Activated gamma-delta T cell treated with anti-CD3 and anti-CD28 coated beads, Interleukin-2, amount 50 U/mL, for 16 hours (primary cell): ENCODE results near the gene MEIKIN.

ENCODE experiments used
- DNase-seq: peaks from one replicate; pipeline ENCODE4 v3.0.0-alpha.2; 2020; ENCODE audit warnings: low read depth

The MEIKIN gene

GRCh38 chr5:131945551-131946168 lies at the start of gene MEIKIN:
Gene MEIKIN (minus strand): TSS chr5:131945663. CDS start chr5:131945505, 158 bp downstream.
- DNase-seq: no peak

GRCh38 chr5:131994533-131995226 lies 49.2 kb upstream of the MEIKIN start:
- DNase-seq: no peak

GRCh38 chr5:131994090-131994489 lies 48.6 kb upstream of the MEIKIN start:
- no peak for DNase-seq

DNA sequence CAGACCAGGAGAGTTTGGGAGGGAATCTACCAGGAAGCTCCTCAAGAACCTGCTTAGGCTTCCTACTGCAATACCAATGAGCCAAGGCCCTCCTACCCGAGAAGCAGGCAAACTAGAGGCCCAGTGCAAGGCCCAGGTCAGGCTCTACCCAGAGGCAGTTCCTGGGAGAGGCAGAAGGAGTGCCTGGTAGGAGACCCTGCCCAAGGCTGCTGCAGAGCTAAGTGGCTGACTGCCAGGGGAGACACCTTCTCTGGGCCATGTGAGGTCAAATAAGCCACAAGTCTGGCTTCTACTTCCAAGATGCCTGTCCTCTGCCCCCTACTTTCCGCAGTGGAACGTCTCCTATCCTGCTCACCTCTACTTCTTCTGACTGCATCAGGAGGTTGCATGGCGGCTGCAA lies 48.2 kb upstream of the MEIKIN start:
- no peak for DNase-seq

- no peak for DNase-seq
These were observed 46.9 kb upstream of the MEIKIN start for GRCh38 chr5:131992370-131992769.

DNA sequence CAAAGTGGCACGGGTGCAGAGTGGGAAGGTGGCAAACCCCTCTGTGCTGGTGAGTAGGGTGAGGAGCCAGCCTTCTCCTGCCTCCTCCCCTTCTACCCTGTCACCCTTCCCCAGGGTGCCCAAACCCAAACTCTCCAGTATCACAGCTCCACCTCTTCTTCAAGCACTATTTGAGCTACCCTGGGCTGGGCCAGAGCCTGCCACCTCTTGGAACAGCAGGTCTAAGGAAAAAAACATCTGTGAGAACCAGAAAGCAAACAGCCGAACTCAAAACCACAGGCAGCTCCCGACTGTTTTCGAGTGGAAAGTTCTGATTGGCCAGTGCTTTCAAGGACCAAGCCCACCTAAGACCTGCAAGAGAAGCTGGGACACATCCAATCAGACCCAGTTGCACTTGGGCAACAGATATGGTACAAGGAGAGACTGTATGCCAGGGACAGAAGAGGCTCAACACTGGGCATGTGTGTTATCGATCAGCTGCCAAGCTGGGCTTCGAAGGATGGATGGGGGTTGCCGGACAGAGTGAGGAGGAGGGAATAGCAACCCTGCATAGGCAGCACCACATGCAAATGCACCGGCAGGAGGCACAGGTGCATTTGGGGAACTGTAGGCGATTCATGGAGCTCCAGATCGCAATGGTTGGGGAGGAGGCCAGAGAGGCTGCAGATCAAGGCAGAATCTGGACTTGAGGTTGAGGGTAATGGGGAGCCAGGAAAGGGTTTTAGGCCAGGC lies 46.3 kb upstream of the MEIKIN start:
- DNase-seq: no peak

DNA sequence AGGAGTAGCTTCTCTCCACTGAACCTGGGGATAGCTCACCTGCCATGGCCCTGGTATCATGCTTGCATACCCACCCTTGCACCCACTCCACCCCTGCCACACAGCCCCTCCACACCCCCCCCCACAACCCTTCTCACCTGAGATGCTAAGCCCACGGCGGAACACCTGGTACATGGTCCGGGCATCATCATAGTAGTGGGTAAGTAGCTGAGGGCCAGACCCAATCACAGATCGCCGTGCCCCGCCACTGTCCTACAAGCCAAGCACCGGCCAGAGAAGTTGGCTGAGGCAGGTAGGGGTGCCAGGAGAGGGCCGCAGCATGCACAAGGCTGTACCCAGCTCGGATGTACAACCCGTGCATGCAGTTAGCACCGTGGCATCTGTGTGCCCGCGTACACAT lies 45.3 kb upstream of the MEIKIN start:
- DNase-seq: no peak

DNA sequence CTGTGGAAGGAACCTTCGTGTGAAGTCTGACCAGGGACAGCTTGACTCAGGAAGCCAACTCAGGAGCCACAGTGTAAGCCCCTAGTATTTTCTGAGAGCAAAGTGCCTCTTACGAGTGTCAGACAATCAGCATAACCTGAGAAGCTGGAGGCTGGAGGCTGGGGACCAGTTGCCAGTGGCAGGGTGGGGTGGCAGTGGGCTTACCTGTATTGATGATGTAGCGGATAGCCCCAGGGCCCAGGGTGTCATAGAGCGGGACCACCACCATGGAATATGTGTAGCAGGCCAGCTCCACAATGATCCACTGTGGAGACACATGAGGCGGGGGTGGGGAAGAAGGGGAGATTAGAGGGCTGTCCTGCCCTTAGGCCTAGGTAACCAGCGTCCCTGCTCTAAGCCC lies 43.1 kb upstream of the MEIKIN start:
- DNase-seq: no peak

GRCh38 chr5:131987251-131987650 lies 41.8 kb upstream of the MEIKIN start:
- no peak for DNase-seq

DNA sequence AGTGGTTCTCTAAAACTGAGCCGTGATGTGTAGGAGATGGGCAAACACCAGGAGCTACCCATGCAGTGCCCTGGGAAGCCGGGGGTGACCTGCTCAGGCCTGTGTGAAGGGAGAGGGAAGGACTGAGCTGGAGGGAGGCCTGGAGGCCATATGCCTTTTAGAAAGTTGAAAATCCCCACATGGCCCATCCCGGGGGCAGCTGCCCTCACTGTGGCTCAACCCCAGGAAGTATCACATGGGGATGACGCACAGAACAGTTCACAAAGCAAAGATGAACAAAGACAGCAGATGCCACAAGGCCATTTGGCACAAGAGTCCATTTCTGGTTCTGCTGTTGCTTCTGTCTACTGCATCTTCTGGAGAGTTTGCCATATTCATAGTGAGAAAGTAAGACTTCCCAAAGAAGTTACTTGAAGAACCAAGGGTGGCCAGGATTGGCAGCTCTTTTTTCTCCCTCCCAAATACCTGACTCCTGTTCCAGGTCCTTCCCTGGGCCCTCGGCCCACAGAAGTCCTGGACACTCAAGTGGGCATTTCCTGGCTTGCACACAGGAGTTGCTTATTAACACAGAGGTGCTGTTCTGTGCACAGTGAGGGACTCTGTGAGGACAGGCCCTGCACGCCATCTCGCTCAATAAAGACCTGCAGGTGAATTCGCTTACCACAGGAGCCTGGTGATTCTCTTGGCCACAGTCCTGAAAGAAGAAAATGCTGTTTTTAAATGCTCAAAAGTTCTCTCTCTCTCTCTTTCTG lies 40.9 kb upstream of the MEIKIN start:
- no peak for DNase-seq

DNA sequence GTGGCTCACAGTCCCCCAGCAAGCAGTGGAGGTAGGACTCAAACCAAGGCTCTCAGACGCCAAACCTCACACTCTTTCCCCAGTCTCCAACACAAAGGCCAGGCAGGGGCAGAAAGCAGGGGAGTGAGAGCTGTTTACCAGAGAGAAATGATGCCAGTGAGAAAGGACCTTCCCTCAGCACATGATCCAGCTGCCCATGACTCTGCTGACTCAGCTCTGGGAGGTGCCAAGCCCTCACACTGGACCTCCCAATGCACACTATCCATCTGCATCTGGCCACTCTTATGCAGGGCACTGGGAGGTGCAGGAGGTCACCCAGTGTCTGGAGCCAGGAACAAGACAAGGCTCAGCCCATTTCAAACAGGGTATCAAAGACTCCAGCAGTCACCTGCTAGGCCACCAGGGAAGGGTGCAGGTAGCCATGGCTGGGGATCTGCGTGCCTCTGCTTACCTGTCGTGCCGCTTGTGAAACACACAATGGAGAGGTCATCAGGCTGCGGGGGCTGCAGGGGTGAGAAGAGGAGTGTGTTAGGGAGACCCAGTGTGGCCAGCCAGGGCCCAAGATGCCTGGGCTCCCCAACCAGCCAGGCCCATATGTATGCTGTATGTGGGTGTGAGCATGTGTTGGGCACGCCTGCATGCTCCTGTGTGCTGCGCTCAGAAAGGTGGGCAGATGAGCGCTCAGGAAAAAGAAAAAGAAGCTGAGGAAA lies 39.6 kb upstream of the MEIKIN start:
- no peak for DNase-seq

DNA sequence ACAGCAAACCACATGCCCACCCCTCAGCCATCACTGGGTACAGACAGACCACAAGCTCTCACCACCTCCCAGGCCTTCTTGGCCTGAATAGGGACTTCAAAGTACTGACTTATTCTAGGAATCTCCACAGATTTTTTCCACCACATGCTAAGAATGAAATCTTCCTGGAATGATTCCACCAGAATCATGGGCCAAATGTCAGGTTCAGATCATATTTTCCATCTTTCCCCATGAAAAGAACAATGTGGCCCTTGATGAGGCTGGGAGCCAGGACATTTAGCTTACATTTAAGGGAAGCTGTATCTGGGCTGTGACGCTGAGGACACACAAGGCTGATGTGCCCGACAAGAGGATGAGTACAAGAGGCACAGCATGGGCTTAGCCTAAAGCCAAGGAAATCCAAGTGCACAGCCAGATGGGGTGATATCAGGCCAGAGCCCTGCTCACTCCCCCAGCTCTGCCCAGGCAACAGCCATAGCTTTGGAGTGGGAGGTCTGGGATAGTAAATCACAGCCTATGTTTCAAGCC lies 37.8 kb upstream of the MEIKIN start:
- DNase-seq: no peak

DNA sequence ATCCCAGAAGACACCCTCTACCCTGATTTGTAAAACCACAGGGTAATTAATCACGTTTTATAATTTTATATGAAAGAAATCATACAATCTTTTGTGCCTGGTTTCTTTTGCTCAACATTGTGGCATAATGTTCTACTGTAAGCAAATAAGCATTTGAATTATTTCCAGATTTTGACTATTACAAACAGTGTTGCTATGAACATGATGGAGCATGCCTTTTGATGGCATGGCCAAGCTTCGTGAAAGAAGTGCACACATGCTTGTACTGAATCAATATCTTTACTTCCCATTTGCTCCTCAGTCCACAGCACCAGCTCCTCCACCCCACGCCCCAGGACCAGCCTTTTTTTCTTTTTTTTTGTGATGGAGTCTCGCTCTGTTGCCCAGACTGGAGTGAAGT lies 36.1 kb upstream of the MEIKIN start:
- no peak for DNase-seq

DNA sequence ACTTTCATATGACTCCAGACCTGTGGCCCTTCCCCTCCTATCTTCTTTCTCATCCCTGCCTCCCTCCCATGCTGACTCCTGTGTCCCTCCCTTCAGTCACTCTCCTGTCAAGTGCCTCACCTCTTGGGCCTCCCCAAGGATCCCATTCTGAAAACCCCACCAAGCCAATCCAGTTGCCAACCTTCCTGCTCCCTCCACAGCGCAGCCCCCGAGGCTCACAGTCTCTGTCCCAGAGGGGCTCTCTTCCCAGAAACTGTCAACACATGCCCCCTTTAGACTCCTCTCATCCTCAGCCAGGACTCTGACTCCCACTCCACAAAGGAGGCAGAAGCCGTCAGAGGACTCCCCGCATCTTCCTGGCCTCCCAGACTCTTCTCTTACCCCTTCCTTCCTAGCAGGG lies 35.2 kb upstream of the MEIKIN start:
- DNase-seq: no peak

GRCh38 chr5:131979816-131980215 lies 34.4 kb upstream of the MEIKIN start:
- DNase-seq: no peak

DNA sequence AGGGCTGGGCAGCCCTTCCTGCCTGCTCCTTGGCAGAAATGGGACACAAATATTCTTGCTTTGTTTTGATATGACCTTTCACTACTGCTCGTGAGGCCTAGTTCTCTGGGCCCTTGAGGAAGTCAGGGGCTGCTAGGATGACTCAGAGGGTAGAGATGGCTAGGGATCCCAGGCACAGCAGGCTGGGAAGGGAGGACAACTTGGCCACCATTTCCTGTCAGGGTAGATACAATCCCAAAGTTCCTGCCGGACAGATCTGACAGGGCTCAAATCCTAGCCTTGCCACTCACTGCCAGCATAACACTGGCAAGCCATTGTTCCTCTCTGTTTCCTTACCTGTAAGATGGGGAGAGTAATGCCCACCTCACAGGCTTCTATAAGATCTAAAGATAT lies 31.7 kb upstream of the MEIKIN start:
- no peak for DNase-seq

DNA sequence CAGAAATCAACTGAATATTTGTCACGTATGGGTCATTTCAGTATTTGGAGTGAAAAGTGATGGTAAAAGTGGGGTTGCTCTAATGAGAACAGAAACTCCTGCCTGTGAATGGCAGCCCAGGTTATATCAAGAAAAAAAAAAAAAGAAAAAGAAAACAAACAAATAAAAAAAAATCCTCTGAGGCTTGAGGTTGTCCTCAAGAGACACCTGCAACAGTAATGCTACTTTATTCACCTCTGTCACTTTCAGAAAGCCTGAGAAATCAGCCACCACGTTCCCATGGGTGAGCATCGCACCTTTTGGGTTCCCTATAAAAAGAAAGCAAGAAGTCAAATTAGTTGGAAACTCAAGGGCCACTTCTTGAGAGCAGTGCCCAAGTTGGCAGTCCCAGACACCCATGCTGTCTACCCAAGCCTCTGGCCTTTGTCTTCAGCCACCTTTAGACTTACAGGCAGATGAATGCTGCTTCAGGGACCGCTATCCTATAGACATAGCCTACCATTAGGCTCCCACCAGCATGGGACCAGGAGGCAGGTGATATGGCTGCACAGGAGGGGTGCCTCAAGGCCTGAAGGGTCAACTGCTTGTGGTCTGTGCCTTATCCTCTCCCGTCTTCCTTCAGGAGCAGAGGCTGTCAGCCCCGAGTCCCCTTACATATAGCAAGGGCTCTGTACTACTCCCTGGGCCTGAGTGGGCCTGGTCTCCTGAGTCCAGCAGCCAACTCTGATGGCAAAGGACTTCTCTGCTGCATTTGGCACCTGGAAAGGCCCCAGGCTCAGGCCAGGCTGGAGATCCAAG lies 31.1 kb upstream of the MEIKIN start:
- DNase-seq: no peak

DNA sequence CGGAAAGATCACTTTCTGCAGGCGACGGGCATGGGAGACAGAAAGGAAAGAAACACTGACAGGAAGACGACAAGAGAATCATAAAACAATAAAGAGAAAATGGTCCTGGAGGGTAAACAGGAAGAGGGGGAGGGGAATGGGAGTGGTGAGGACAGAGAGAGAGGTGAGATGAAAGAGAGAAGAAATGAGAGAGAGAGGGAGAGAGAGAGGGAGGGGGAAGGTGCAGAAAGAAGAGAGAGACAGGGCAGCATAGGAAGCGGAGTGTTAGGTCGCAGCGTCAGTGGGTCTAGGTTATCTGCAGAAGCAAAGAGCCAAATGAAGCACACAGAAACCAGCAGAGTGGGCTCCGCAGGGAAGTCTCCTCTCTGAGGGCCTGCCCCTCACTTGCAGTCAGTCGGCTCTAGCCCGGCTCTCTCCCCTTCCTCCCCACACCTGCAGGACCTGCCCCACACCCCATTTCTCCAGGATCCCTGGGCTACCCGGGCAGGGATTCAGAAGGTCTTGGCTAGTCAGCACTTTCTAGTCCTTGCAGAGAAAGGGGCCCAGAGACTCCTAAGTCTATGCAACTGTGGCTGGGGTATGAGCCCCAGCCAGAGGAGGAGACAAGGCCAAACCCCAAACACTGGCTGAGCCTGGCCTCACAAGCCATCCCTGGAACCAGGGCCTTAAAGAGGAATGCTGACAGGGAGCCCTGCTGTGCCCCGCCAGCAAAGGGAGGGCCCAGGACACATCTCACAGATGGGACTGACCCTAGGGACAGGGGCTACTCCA lies 29.7 kb upstream of the MEIKIN start:
- DNase-seq: no peak

GRCh38 chr5:131974622-131974955 lies 29.1 kb upstream of the MEIKIN start:
- no peak for DNase-seq

- DNase-seq: no peak
These were observed 28.6 kb upstream of the MEIKIN start for GRCh38 chr5:131974016-131974415.
